ENCODE measurements around the gene LAMC2.

Gene LAMC2

DNA sequence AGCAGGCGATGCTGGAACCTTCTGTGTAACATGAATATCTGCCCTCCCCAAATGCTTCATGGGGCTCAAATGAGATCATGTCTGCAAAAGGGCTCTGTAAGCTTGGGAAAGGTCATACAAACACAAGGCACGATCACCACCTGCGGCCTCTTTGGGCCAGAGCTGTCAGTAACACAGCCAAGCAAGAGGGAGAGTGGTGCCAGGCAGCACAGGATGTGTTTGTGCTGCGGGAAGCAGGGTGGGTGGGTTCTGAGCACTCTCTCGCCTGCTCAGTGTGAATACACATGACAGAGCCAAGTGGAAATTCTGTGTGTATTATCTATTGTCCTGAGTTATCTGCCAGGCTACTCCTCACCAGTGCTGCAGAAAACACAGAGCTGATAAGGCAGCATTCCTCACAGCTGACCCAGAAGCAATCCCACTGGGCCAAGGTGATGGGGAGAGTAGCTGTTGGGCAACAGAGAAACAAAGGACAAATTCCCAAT lies 101.2 kb downstream of the LAMC2 start:
- DNase-seq (ENCODE audit: low spot score), result no peak

DNA sequence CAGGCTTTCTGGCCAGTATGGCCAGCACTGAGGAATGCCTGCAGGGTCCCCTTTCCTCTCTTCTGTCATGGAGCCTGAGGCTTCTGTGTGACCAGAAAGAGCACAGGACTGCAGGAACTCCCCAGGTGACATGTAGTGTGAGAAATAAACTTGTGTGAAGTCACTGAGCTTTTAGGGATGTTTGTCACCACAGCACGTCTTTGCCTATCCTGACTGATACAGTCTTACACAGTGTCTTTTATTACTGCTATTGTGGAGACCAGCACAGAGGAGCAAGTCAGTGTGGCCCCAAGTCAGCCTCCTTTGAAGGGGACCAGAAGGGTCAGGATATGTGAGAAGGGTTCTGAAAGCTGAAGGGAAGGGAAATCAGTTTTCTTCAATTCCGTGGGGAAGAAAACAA lies 102.5 kb downstream of the LAMC2 start:
- DNase-seq (ENCODE audit: low spot score), result no peak

DNA sequence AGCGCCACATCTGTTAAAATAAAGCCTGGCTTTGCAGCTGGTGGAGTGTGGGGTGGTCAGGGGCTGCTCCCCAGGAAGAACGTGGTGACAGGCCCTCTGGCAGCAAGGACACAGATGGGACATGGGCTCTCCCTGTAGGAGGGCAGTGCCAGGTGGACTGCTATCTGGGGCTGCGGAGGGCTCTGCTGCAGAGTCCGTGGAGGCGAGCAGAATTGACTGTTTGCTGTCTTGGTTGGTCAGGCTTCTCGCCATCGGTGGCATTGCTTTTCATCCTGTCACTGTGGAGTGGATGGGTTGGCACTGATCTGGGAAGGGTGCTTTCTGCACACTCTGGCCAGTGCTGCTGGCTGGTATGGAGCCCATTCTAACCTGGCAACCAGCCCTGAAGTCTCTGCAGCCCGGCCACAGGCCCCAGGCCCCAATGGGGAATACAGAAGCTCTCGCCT lies 103.0 kb downstream of the LAMC2 start:
- DNase-seq (ENCODE audit: low spot score), result no peak

DNA sequence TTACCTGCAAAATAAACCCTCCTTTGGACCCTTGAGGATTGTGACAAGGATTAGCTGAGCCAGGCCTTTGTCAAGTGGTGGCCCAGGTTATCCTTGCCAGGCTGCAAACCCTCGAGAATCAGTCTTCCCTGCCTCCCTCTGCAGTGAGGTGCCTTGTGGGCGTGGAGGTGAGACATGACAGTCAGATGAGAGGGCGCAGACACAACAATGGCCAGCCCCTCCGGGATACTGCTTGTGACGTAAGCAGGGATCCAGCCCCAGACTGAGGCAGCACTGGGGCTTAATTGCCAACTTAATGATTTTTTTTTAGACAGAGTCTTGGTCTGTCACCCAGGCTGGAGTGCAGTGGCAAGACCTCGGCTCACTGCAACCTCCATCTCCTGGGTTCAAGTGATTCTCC lies 104.6 kb downstream of the LAMC2 start:
- no peak for DNase-seq (ENCODE audit: low spot score)

DNA sequence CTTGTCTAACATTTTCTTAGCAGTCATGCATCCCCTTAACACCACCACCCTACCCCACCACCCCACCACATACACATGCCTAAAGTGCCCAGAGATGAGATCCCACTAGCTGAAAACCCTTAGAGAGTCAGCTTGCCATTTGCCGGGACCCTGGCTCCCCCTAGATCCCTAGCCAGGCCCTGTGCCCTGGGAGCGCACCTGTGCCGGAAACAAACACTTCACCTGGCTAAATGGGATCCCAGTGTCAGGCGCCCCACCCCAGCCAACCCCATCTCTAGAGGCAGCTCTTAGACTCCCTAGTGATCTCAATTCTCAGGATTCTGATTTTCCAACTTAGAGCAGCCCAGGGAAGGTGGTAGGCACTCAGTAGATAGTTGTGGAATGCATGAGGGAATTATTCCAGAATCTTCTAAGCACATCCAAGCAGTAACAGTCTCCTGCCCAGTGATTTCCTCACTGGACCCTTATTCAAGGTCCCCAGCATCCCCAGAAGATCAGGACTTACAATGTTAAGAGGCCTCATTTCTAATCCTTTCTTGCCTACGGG lies 105.2 kb downstream of the LAMC2 start:
- DNase-seq (ENCODE audit: low spot score), result no peak

DNA sequence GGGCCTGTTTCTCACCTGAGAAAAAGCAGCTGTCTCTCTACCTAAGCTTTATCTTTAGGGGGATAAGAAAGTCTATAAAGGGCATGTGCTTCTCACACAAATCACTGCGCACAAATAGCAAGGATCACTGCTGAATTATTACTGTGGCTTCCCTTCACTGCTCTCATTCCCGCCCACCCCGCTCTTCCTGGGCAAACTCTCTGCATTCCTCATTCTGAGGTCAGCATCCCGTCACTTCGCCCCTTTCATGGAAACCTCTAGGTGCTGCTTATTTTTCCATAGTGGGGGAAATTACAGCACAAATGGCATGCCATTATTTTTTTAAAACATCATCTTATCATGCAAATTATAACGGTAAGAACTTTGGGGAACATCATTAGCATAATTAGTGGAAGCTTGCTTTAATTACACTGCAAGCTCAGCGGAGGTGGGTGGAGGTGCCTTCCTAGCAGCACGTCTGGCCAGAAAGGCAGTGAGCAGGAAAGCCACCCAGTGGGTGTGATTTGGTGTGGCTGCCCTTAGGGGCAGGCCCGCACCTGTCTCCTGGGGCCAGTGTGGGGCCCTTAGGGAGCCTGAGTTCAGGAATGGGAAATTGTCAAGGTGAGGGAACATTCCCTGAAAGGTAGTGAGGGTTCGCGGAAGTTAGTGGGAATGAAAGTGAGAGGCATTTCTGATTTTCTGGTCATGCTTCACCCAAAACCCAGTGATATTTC lies 105.9 kb downstream of the LAMC2 start:
- no peak for DNase-seq (ENCODE audit: low spot score)

DNA sequence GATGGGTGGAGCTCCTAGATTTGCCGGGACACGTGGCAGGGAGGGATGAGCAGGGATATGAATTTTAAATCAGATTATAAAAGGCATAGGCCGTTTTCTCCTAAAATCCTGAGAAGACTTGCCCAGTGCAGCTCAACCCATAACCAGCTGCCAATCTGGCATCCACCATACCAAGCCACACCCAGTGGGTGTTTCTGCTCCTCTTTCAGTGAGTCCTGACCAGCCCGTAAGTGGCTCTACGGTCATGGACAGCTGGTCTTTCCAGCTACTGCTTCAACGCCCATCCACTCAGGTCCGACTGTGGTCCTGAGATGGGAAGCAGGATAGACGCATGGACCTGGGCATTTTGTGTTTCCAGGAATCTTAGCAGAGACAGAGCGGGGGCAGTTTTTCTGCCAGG lies 107.2 kb downstream of the LAMC2 start:
- no peak for DNase-seq (ENCODE audit: low spot score)

DNA sequence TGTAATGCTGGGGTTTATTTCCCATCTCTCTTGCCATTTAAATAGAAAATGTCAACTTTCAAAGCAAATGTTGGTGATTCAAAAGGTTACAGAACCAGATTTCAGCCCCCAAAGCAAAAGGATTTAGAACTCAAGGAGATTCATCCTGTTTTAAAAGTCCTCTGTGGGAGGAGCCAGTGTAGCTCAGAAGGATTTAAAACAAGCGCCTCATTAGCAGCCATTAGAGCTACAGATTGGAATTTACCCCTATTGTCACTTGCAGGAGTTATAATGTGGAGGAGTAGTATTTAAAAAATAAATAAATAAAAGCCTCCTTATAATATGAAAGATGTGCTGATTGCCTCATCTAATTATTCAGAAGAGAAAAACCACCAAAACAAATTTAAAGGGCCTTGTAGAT lies 107.8 kb downstream of the LAMC2 start:
- no peak for DNase-seq (ENCODE audit: low spot score)
